Measurements from ENCODE around the gene PTH. TPM values are rescaled to one million over a fixed set of nuclear protein-coding genes. Genes with fewer than 3 reads are reported as not detected.

The PTH gene
- total RNA-seq, 2 donors from 2014 or later = not detected

DNA sequence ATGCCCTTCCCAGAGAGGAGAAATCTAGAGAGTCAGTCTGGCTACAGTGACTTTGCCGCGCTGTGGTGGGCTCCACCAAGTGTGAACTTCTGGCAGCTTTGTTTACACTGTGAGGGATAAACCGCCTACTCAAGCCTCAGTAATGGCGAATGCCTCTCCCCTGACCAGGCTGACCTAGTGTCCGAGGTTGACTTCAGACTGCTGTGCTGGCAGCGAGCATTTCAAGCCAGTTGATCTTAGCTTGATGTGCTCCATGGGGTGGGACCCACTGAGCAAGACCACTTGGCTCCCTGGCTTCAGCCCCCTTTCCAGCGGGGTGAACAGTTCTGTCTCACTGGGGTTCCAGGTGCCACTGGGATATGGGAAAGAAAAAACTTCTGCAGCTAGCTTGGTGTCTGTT, 38.6 kb upstream of the PTH start:
- no peak for DNase-seq
- peaks cover 43% of the 10 kb centered on the region for H3K9me3 Mint-ChIP-seq
- peaks cover 5% of the 10 kb centered on the region for H3K4me1 ChIP-seq (ENCODE audit: control insufficient read depth, insufficient read depth, low read length)
- H3K36me3 Mint-ChIP-seq (ENCODE audit: low read depth) = peaks cover 6% of the 10 kb centered on the region
- H3K9me3 ChIP-seq (ENCODE audit: control insufficient read depth, low read length) = peaks cover 29% of the 10 kb centered on the region
- H3K27me3 Mint-ChIP-seq (ENCODE audit: insufficient read depth) = peaks cover 18% of the 10 kb centered on the region
- H3K27me3 ChIP-seq (ENCODE audit: control insufficient read depth, insufficient read depth, low read length, poor library complexity, severe bottlenecking) = no peaks in the 10 kb centered on the region
- peak overlapping the region; percentile 18 for H3K4me3 ChIP-seq (ENCODE audit: low read length)
- no peak overlapping the region for H3K4me3 Mint-ChIP-seq
- H3K27ac Mint-ChIP-seq = peak overlapping the region; percentile 66
- no peaks in the 10 kb centered on the region for H3K4me1 Mint-ChIP-seq
- WGBS, 2 experiments (ENCODE audit: insufficient coverage in 1 of 2, insufficient read length in 1 of 2) = 79 to 82% methylated on average over 7 of the region's 7 CpGs
- H3K9ac ChIP-seq (ENCODE audit: extremely low read depth, low read length, poor library complexity, severe bottlenecking) = no peak overlapping the region
- TF ChIP-seq, protein P1, sequence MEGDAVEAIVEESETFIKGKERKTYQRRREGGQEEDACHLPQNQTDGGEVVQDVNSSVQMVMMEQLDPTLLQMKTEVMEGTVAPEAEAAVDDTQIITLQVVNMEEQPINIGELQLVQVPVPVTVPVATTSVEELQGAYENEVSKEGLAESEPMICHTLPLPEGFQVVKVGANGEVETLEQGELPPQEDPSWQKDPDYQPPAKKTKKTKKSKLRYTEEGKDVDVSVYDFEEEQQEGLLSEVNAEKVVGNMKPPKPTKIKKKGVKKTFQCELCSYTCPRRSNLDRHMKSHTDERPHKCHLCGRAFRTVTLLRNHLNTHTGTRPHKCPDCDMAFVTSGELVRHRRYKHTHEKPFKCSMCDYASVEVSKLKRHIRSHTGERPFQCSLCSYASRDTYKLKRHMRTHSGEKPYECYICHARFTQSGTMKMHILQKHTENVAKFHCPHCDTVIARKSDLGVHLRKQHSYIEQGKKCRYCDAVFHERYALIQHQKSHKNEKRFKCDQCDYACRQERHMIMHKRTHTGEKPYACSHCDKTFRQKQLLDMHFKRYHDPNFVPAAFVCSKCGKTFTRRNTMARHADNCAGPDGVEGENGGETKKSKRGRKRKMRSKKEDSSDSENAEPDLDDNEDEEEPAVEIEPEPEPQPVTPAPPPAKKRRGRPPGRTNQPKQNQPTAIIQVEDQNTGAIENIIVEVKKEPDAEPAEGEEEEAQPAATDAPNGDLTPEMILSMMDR (conservative IDR thresholded peaks at IDR 0.05) = no peak
- no peak overlapping the region for H3K27ac ChIP-seq (ENCODE audit: low read depth, low read length)
- no peaks in the 10 kb centered on the region for H3K36me3 ChIP-seq (ENCODE audit: control insufficient read depth, insufficient read depth, low read length)

DNA sequence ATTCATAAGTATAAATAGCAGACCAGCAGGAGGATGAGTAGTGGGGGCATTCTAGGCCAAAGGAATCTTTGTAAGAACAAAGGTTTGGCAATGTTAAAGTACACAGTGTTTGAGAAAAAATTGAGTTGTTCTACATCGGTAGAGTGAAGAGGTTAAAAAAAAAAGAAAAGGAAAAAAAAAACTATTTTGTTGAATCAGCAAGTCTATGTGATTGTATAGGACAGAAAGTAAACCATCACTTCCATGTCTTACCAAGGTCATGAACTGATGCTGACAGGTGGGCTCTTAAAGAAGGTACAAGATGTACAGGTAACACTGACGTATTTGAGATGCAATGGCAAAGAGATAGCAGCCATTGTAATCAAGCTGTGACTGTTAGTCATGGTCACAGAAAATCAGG, 29.5 kb upstream of the PTH start:
- H3K9me3 ChIP-seq (ENCODE audit: control insufficient read depth, low read length) = no peaks in the 10 kb centered on the region
- H3K9me3 Mint-ChIP-seq = peaks cover 1% of the 10 kb centered on the region
- WGBS, 2 experiments (ENCODE audit: insufficient coverage in 1 of 2, insufficient read length in 1 of 2) = 85 to 92% methylated on average over 2 of the region's 2 CpGs
- DNase-seq = no peak
- no peak overlapping the region for H3K4me3 Mint-ChIP-seq
- TF ChIP-seq, protein P1 (conservative IDR thresholded peaks at IDR 0.05) = no peak
- peaks cover 12% of the 10 kb centered on the region for H3K27me3 Mint-ChIP-seq (ENCODE audit: insufficient read depth)
- H3K27ac Mint-ChIP-seq = no peak overlapping the region
- H3K4me1 Mint-ChIP-seq = no peaks in the 10 kb centered on the region
- no peak overlapping the region for H3K4me3 ChIP-seq (ENCODE audit: low read length)
- H3K9ac ChIP-seq (ENCODE audit: extremely low read depth, low read length, poor library complexity, severe bottlenecking) = no peak overlapping the region
- no peak overlapping the region for H3K27ac ChIP-seq (ENCODE audit: low read depth, low read length)
- no peaks in the 10 kb centered on the region for H3K4me1 ChIP-seq (ENCODE audit: control insufficient read depth, insufficient read depth, low read length)
- no peaks in the 10 kb centered on the region for H3K36me3 ChIP-seq (ENCODE audit: control insufficient read depth, insufficient read depth, low read length)
- H3K27me3 ChIP-seq (ENCODE audit: control insufficient read depth, insufficient read depth, low read length, poor library complexity, severe bottlenecking) = no peaks in the 10 kb centered on the region
- H3K36me3 Mint-ChIP-seq (ENCODE audit: low read depth) = no peaks in the 10 kb centered on the region

DNA sequence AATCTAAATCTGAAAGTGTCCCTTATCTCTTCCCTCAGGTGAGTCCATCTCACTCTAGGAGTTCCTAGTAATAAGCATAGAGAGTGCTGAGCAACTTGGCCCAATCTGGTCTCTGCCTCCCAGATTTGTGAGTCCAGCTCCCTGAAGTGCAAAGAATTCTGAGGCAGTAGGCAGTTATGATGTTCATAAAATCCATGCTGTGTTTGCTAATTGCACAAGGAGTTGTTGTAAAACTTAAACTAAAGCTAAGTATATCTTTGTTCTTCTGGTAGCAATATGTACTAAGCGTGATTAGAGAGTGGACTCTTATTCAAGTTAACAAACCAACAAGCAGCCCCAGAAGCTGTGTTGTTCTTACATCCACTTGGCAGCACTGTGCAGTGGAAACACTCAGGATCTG, 7.6 kb upstream of the PTH start:
- no peaks in the 10 kb centered on the region for H3K36me3 Mint-ChIP-seq (ENCODE audit: low read depth)
- no peak overlapping the region for H3K4me3 ChIP-seq (ENCODE audit: low read length)
- H3K4me3 Mint-ChIP-seq = no peak overlapping the region
- peaks cover 3% of the 10 kb centered on the region for H3K27me3 Mint-ChIP-seq (ENCODE audit: insufficient read depth)
- no peak overlapping the region for H3K9ac ChIP-seq (ENCODE audit: extremely low read depth, low read length, poor library complexity, severe bottlenecking)
- H3K27ac ChIP-seq (ENCODE audit: low read depth, low read length) = no peak overlapping the region
- TF ChIP-seq, protein P1 (conservative IDR thresholded peaks at IDR 0.05) = no peak
- H3K4me1 Mint-ChIP-seq = no peaks in the 10 kb centered on the region
- no peaks in the 10 kb centered on the region for H3K27me3 ChIP-seq (ENCODE audit: control insufficient read depth, insufficient read depth, low read length, poor library complexity, severe bottlenecking)
- H3K27ac Mint-ChIP-seq = no peak overlapping the region
- H3K36me3 ChIP-seq (ENCODE audit: control insufficient read depth, insufficient read depth, low read length) = no peaks in the 10 kb centered on the region
- 89 to 100% methylated on average over 1 of the region's 1 CpG for WGBS, 2 experiments (ENCODE audit: insufficient coverage in 1 of 2, insufficient read length in 1 of 2)
- no peaks in the 10 kb centered on the region for H3K4me1 ChIP-seq (ENCODE audit: control insufficient read depth, insufficient read depth, low read length)
- DNase-seq = no peak
- no peaks in the 10 kb centered on the region for H3K9me3 ChIP-seq (ENCODE audit: control insufficient read depth, low read length)
- no peaks in the 10 kb centered on the region for H3K9me3 Mint-ChIP-seq

Data from endodermal cell (in vitro differentiated cells).